OCI-LY3 (cell line): Measurements from ENCODE around the gene SYNE2.

Experiments used
- EZH2phosphoT487 ChIP-seq: fragments of 200-600 bp; shearing (Covaris generic); IDR thresholded peaks from 2 replicates; pipeline ENCODE4 v1.6.1; 2018; ENCODE audit warnings: antibody characterized with exemption, mixed run types, low read depth
- TF ChIP-seq, protein P1 (sequence below): fragments of 200-600, 300-600 bp; sonication (generic); IDR thresholded peaks from 2 replicates; pipeline ENCODE4 v1.5.1; 2014; ENCODE audit warnings: antibody characterized with exemption, low read length, low read depth

DNA sequence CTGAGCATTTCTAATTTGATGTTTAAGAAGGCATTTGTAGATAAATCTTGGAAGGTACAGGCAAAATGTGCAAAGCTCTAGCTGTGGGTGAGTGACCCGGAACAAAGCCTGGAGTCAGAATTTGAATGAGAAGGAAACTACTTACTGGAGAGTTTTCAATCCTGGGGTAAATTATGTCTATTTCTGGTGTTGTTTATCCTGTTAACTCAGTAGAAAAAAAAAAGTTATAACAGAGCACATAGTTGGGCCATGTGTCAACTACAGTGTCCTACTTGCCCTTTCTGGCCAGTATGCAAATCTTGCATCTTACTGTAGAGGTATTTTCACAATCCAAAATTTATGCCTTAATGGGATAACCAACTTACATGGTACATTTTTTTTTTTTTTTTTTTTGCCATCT, 182.3 kb downstream of the SYNE2 start:
- TF ChIP-seq, protein P1, sequence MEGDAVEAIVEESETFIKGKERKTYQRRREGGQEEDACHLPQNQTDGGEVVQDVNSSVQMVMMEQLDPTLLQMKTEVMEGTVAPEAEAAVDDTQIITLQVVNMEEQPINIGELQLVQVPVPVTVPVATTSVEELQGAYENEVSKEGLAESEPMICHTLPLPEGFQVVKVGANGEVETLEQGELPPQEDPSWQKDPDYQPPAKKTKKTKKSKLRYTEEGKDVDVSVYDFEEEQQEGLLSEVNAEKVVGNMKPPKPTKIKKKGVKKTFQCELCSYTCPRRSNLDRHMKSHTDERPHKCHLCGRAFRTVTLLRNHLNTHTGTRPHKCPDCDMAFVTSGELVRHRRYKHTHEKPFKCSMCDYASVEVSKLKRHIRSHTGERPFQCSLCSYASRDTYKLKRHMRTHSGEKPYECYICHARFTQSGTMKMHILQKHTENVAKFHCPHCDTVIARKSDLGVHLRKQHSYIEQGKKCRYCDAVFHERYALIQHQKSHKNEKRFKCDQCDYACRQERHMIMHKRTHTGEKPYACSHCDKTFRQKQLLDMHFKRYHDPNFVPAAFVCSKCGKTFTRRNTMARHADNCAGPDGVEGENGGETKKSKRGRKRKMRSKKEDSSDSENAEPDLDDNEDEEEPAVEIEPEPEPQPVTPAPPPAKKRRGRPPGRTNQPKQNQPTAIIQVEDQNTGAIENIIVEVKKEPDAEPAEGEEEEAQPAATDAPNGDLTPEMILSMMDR = no peak
- no peak for TF ChIP-seq EZH2phosphoT487
